Peyer's patch (tissue), 4 donors: ENCODE data around the gene PYM1. TPM values are rescaled to one million over a fixed set of nuclear protein-coding genes. Genes with fewer than 3 reads are reported as not detected.

Experiments
- DNase-seq, 3 donors: peaks; one replicate each; pipeline ENCODE4 v3.0.0-alpha.2; 2017 to 2019
- H3K27ac ChIP-seq, 4 donors: fragments of 200-600 bp; sonication (generic); one replicate each; pipeline ENCODE4 v1.5.1; 2016 to 2019
- H3K27me3 ChIP-seq, 2 donors: fragments of 200-600 bp; sonication (generic); one replicate each; pipeline ENCODE4 v1.5.1; 2019
- H3K36me3 ChIP-seq, 3 donors: fragments of 200-600 bp; sonication (generic); one replicate each; pipeline ENCODE4 v1.5.1; 2016 to 2019
- H3K4me1 ChIP-seq, 4 donors: fragments of 200-600 bp; sonication (generic); one replicate each; pipeline ENCODE4 v1.5.1; 2016 to 2019
- H3K4me3 ChIP-seq, 4 donors: fragments of 200-600 bp; sonication (generic); 1 replicate in 3 of 4; 2 replicates in 1 of 4; pipeline ENCODE4 v1.5.1; 2016 to 2019; ENCODE audit warnings: mild to moderate bottlenecking in 1 of 4
- H3K9me3 ChIP-seq, 4 donors: fragments of 200-600 bp; sonication (generic); one replicate each; pipeline ENCODE4 v1.5.1; 2016 to 2019; ENCODE audit warnings: mild to moderate bottlenecking in 1 of 4
- CTCF ChIP-seq, 6 experiments: fragments of 450-650 bp in 4 of 6; fragments of 200-600 bp in 2 of 6; sonication (generic) in 1 of 6; IDR thresholded peaks; one replicate each; pipeline ENCODE4 v1.5.1; 2017 to 2019; ENCODE audit warnings: antibody characterized with exemption in 6 of 6, mild to moderate bottlenecking in 3 of 6, moderate library complexity in 1 of 6
- POLR2A ChIP-seq, 2 donors: fragments of 450-650 bp; IDR thresholded peaks; one replicate each; pipeline ENCODE4 v1.5.1; 2017; ENCODE audit warnings: antibody characterized with exemption in 2 of 2, mild to moderate bottlenecking in 2 of 2, moderate library complexity in 2 of 2
- total RNA-seq, 4 donors: library from RNA; depleted of rRNA; stranded (reverse); fragments of >200 nt; gene quantifications; one replicate each; pipeline ENCODE4 v1.1.0, GENCODE V29; 2016

Gene PYM1
- total RNA-seq, 4 donors from 2014 or later: 49.1 to 63.7 (median 52.4) TPM

- no peaks in the 10 kb centered on the region for H3K27me3 ChIP-seq
- TF ChIP-seq POLR2A (IDR thresholded peaks at IDR 0.05) (no peak), CTCF (IDR thresholded peaks at IDR 0.05) (no peak)
- no peaks in the 10 kb centered on the region for H3K9me3 ChIP-seq
- H3K4me3 ChIP-seq: no peak overlapping the region
- H3K4me1 ChIP-seq: peaks cover 0 to 10% (median 0%) of the 10 kb centered on the region in 4 donors
- H3K27ac ChIP-seq: peak overlapping the region in 1 of 4 donors; percentile 4
- DNase-seq: no peak
- H3K36me3 ChIP-seq: peaks cover 0 to 41% (median 0%) of the 10 kb centered on the region in 3 donors
Measured at GRCh38 chr12:55955344-55955743, 27.6 kb upstream of the PYM1 start.

- Histone ChIP-seq H3K4me1 (peaks cover 0 to 4% (median 0%) of the 10 kb centered on the region in 4 donors), H3K4me3 (no peak overlapping the region), H3K27me3 (no peaks in the 10 kb centered on the region), H3K9me3 (no peaks in the 10 kb centered on the region), H3K27ac (no peak overlapping the region), H3K36me3 (peaks cover 0 to 73% (median 0%) of the 10 kb centered on the region in 3 donors)
- DNase-seq: no peak
- TF ChIP-seq POLR2A (IDR thresholded peaks at IDR 0.05): no peak
- TF ChIP-seq CTCF (IDR thresholded peaks at IDR 0.05): no peak
Measured at GRCh38 chr12:55946553-55946952, 18.9 kb upstream of the PYM1 start.

GRCh38 chr12:55942577-55943136, 15.0 kb upstream of the PYM1 start:
- peaks cover 0 to 83% (median 0%) of the 10 kb centered on the region in 3 donors for H3K36me3 ChIP-seq
- no peak for DNase-seq
- TF ChIP-seq POLR2A (IDR thresholded peaks at IDR 0.05): no peak
- TF ChIP-seq CTCF (IDR thresholded peaks at IDR 0.05): no peak

GRCh38 chr12:55942055-55942454, 14.4 kb upstream of the PYM1 start:
- no peak for DNase-seq
- Histone ChIP-seq H3K4me1 (peaks cover 0 to 29% (median 0%) of the 10 kb centered on the region in 4 donors), H3K27me3 (no peaks in the 10 kb centered on the region), H3K9me3 (no peaks in the 10 kb centered on the region), H3K4me3 (no peak overlapping the region), H3K27ac (no peak overlapping the region), H3K36me3 (peaks cover 0 to 83% (median 0%) of the 10 kb centered on the region in 3 donors)
- TF ChIP-seq CTCF (IDR thresholded peaks at IDR 0.05) (no peak), POLR2A (IDR thresholded peaks at IDR 0.05) (no peak)

More at GRCh38 chr12:55942577-55943136, 15.0 kb upstream of the PYM1 start:
- H3K4me3 ChIP-seq: no peak overlapping the region
- H3K27me3 ChIP-seq: no peaks in the 10 kb centered on the region
- H3K27ac ChIP-seq: peak overlapping the region in 1 of 4 donors; percentile 4
- no peaks in the 10 kb centered on the region for H3K9me3 ChIP-seq
- H3K4me1 ChIP-seq: peaks cover 0 to 29% (median 0%) of the 10 kb centered on the region in 4 donors

- TF ChIP-seq POLR2A (IDR thresholded peaks at IDR 0.05): peak in 1 of 2 donors; percentile 59
- peak; percentile 84 to 96 (median 94) for TF ChIP-seq CTCF (IDR thresholded peaks at IDR 0.05)
- peaks cover 0 to 74% (median 0%) of the 10 kb centered on the region in 3 donors for H3K36me3 ChIP-seq
- DNase-seq: peak; percentile 86 to 95 (median 87)
- no peaks in the 10 kb centered on the region for H3K27me3 ChIP-seq
- H3K9me3 ChIP-seq: no peaks in the 10 kb centered on the region
- H3K4me1 ChIP-seq: peaks cover 0 to 41% (median 0%) of the 10 kb centered on the region in 4 donors
- peak overlapping the region in 1 of 4 donors; percentile 36 for H3K4me3 ChIP-seq
- H3K27ac ChIP-seq: peak overlapping the region in 3 of 4 donors; percentile 54 to 85 (median 62)
Measured at GRCh38 chr12:55940065-55940732, 12.5 kb upstream of the PYM1 start.
